Activated naive CD4-positive, alpha-beta T cell treated with anti-CD3 and anti-CD28 coated beads, Interleukin-2, amount 50 U/mL, for 72 hours (primary cell): Measurements from ENCODE around the gene SEC16B. TPM values are rescaled to one million over a fixed set of nuclear protein-coding genes. Genes with fewer than 3 reads are reported as not detected.

Experiments used
- ATAC-seq, 2 donors: fragments of 150-1000 bp; cut with Tn5 transposase; 2 replicates each; pipeline ENCODE4 v1.10.0; 2021; ENCODE audit warnings: mild to moderate bottlenecking in 2 of 2, moderate library complexity in 2 of 2
- DNase-seq, 2 donors: peaks; one replicate each; pipeline ENCODE4 v3.0.0; 2021 to 2022; ENCODE audit warnings: low spot score in 2 of 2
- H3K27ac Mint-ChIP-seq, 2 donors: one replicate each; pipeline ENCODE4 v1.8.0; 2022; ENCODE audit warnings: mild to moderate bottlenecking in 2 of 2, mixed read lengths in 2 of 2
- H3K36me3 Mint-ChIP-seq, 2 donors: one replicate each; pipeline ENCODE4 v1.8.0; 2022; ENCODE audit warnings: mixed read lengths in 2 of 2
- H3K9me3 Mint-ChIP-seq, 2 donors: one replicate each; pipeline ENCODE4 v1.8.0; 2022; ENCODE audit warnings: mixed read lengths in 2 of 2
- total RNA-seq, 2 donors: library from RNA; stranded (reverse); gene quantifications; one replicate each; pipeline ENCODE4 v1.2.3, GENCODE V29; 2022

Gene SEC16B
- total RNA-seq, 2 donors from 2014 or later, result not detected

- no peak for ATAC-seq
- H3K27ac Mint-ChIP-seq, result no peak overlapping the region
- H3K9me3 Mint-ChIP-seq, result peaks cover 0 to 15% of the 10 kb centered on the region in 2 donors
- no peak for DNase-seq
- H3K36me3 Mint-ChIP-seq, result no peaks in the 10 kb centered on the region
These were observed 60.4 kb downstream of the SEC16B start for GRCh38 chr1:177909416-177909815.

- peaks cover 0 to 15% of the 10 kb centered on the region in 2 donors for H3K9me3 Mint-ChIP-seq
- DNase-seq (no peak), ATAC-seq (no peak)
- no peak overlapping the region for H3K27ac Mint-ChIP-seq
- no peaks in the 10 kb centered on the region for H3K36me3 Mint-ChIP-seq
These were observed 62.9 kb downstream of the SEC16B start for GRCh38 chr1:177907000-177907399.

- Mint-ChIP-seq H3K36me3 (no peaks in the 10 kb centered on the region), H3K9me3 (peaks cover 0 to 16% of the 10 kb centered on the region in 2 donors), H3K27ac (no peak overlapping the region)
- ATAC-seq, result no peak
- DNase-seq, result no peak
These were observed 64.2 kb downstream of the SEC16B start for GRCh38 chr1:177905686-177906085.

- peaks cover 5 to 11% of the 10 kb centered on the region in 2 donors for H3K9me3 Mint-ChIP-seq
- no peak overlapping the region for H3K27ac Mint-ChIP-seq
- no peak for ATAC-seq
- H3K36me3 Mint-ChIP-seq, result peaks cover 0 to 4% of the 10 kb centered on the region in 2 donors
- no peak for DNase-seq
These were observed 67.6 kb downstream of the SEC16B start for GRCh38 chr1:177902266-177902665.

DNA sequence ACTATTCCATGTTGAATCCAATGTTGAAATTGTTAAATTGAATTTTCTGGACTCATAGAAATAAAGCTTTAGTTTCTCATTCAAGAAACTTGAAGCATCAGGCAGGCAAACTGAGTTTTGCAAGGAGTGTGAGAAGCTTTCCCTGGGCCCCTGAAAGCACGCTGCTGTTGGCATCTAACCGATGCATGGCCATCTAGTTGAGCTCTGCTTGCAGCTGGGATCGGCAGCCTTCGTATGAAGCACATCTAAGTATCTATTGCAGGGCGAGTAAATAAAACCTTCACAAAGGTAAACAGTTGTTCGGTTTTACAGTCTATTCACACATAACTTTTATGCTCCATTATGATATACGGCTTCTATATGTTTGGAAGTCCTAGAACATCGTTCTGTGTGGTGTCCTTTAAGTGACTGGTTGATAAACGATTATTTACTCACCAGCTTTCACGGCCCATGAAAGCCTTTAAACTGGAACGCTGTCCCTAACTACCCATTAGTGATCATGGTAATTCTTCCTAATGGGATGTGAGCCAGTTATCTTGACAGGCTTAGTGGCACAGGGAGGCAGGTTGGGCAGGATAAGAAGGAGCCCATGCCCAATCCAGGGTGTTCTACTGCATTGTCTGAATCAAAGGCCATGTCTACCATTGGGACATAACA, 71.7 kb downstream of the SEC16B start:
- DNase-seq, result no peak
- no peak for ATAC-seq
- H3K27ac Mint-ChIP-seq, result no peak overlapping the region
- H3K9me3 Mint-ChIP-seq, result peaks cover 5 to 11% of the 10 kb centered on the region in 2 donors
- peaks cover 0 to 4% of the 10 kb centered on the region in 2 donors for H3K36me3 Mint-ChIP-seq

DNA sequence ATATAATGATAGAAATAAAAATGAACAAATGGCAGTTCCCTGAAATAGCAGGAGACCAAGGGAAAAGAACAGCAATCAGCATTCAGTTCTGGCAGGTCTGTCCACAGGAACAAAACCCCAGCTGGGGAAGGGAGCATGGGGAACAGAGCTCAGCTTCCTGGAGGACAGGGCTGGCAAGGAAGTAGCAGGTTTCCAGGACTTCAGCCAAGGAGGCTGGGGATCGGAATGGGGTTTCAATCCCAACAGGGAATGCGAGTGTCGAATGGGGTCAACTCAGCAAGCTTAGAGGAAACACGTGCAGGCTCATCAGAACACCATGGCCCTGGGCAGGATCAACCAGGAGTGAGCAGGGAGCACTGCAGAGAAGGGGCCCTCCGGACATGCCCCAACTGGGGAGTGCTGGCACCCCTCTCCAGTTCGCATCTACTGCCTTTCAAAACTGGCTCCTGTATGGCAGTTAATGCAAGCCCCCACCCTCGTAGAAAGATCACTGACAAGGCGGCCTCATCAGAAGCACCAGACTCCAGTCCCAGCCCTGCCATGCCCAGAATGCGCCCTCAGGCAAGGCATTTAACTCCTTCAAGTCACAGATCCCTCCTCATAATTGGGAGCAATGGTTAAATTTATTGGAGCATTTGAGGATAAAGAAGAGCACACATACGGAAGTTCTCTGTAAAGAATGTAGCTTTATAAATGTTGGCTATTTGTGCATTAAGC, 72.4 kb downstream of the SEC16B start:
- peaks cover 5 to 11% of the 10 kb centered on the region in 2 donors for H3K9me3 Mint-ChIP-seq
- peaks cover 0 to 4% of the 10 kb centered on the region in 2 donors for H3K36me3 Mint-ChIP-seq
- ATAC-seq (no peak), DNase-seq (no peak)
- no peak overlapping the region for H3K27ac Mint-ChIP-seq

Other genes with a start within 250 kb of the SEC16B start
- not detected for gene RASAL2, start 124.0 kb upstream of the SEC16B start, total RNA-seq